GM23338 (cell line): ENCODE measurements around the gene WDR74. TPM values are rescaled to one million over a fixed set of nuclear protein-coding genes. Genes with fewer than 3 reads are reported as not detected.
A peak's percentile ranks its signal among the peaks of the same experiment; 100 is the strongest.

Experiments used
- ATAC-seq: fragments of 200-7000 bp; cut with Tn5 transposase; 3 replicates; pipeline ENCODE4 v1.9.1; 2020
- DNase-seq: peaks from one replicate; pipeline ENCODE4 v3.0.0-alpha.2; 2015; ENCODE audit warnings: low spot score
- H2AFZ ChIP-seq: fragments of 200-600 bp; sonication (generic); 2 replicates; pipeline ENCODE4 v1.8.0; 2016; ENCODE audit warnings: antibody characterized with exemption, mild to moderate bottlenecking, moderate library complexity
- H3F3A ChIP-seq: fragments of 200-600 bp; sonication (generic); replicated peaks from 2 replicates; pipeline ENCODE4 v1.8.0; 2017; ENCODE audit warnings: antibody characterized with exemption, mixed run types, low read depth
- H3K27ac ChIP-seq: fragments of 200-600 bp; sonication (generic); 2 replicates; pipeline ENCODE4 v1.6.1; 2016; ENCODE audit warnings: low read depth
- H3K27me3 ChIP-seq: fragments of 200-600 bp; sonication (generic); 2 replicates; pipeline ENCODE4 v1.8.0; 2016; ENCODE audit warnings: mild to moderate bottlenecking, mixed run types, moderate library complexity; ENCODE audit not compliant: insufficient read depth
- H3K36me3 ChIP-seq: fragments of 200-600 bp; sonication (generic); 2 replicates; pipeline ENCODE4 v1.8.0; 2016; ENCODE audit warnings: mild to moderate bottlenecking; ENCODE audit not compliant: insufficient read depth
- H3K4me1 ChIP-seq: fragments of 200-600 bp; sonication (generic); 2 replicates; pipeline ENCODE4 v1.8.0; 2016; ENCODE audit warnings: mild to moderate bottlenecking, moderate library complexity; ENCODE audit not compliant: insufficient read depth
- H3K4me2 ChIP-seq: fragments of 200-600 bp; sonication (generic); 2 replicates; pipeline ENCODE4 v1.7.1; 2017; ENCODE audit warnings: mixed run types
- H3K4me3 ChIP-seq: fragments of 200-600 bp; sonication (generic); 2 replicates; pipeline ENCODE4 v1.6.1; 2016; ENCODE audit warnings: mixed run types
- H3K79me2 ChIP-seq: fragments of 200-600 bp; sonication (generic); replicated peaks from 2 replicates; pipeline ENCODE4 v1.8.0; 2017; ENCODE audit warnings: mild to moderate bottlenecking; ENCODE audit not compliant: insufficient read depth
- H3K9me2 ChIP-seq: fragments of 200-600 bp; sonication (generic); 2 replicates; pipeline ENCODE4 v1.8.0; 2017; ENCODE audit not compliant: insufficient read depth
- H4K20me1 ChIP-seq: fragments of 200-600 bp; sonication (generic); replicated peaks from 2 replicates; pipeline ENCODE4 v1.8.0; 2017; ENCODE audit warnings: mild to moderate bottlenecking; ENCODE audit not compliant: insufficient read depth
- H3K27ac Mint-ChIP-seq: 2 replicates; pipeline ENCODE4 v1.8.0; 2020; ENCODE audit warnings: inconsistent platforms, mild to moderate bottlenecking, moderate library complexity, mixed read lengths
- H3K27me3 Mint-ChIP-seq: 3 replicates; pipeline ENCODE4 v1.8.0; 2022; ENCODE audit warnings: low read depth, mild to moderate bottlenecking, moderate library complexity, mixed read lengths, inconsistent platforms; ENCODE audit not compliant: insufficient read depth, poor library complexity
- H3K36me3 Mint-ChIP-seq: 3 replicates; pipeline ENCODE4 v1.8.0; 2021; ENCODE audit warnings: low read depth, mild to moderate bottlenecking, inconsistent platforms, moderate library complexity, mixed read lengths
- H3K4me1 Mint-ChIP-seq: 3 replicates; pipeline ENCODE4 v1.8.0; 2020; ENCODE audit warnings: mild to moderate bottlenecking, inconsistent platforms, mixed read lengths
- H3K4me3 Mint-ChIP-seq: 3 replicates; pipeline ENCODE4 v1.8.0; 2021; ENCODE audit warnings: moderate library complexity, mild to moderate bottlenecking, inconsistent platforms, mixed read lengths
- H3K9me3 Mint-ChIP-seq: 3 replicates; pipeline ENCODE4 v1.8.0; 2020; ENCODE audit warnings: moderate library complexity, mild to moderate bottlenecking, inconsistent platforms, mixed read lengths
- CREB1 ChIP-seq: fragments of 250-450 bp; sonication (Bioruptor Pico); IDR thresholded peaks from 2 replicates; pipeline ENCODE4 v1.5.0; 2020; ENCODE audit warnings: low read depth, mild to moderate bottlenecking, moderate library complexity
- CTCF ChIP-seq, 2 experiments: fragments of 200-600 bp in 1 of 2; sonication (generic) in 1 of 2; conservative IDR thresholded peaks; 2 replicates each; pipeline versions ENCODE4 v1.5.1 to v1.6.1; 2016 to 2017; ENCODE audit warnings: antibody characterized with exemption in 2 of 2, low read depth in 2 of 2, mild to moderate bottlenecking in 2 of 2, moderate library complexity in 1 of 2
- ETS1 ChIP-seq: IDR thresholded peaks from 2 replicates; pipeline ENCODE4 v1.6.1; 2016; ENCODE audit warnings: antibody characterized with exemption
- EZH2 ChIP-seq: fragments of 200-600 bp; sonication (generic); IDR thresholded peaks from one replicate; pipeline ENCODE4 v1.8.0; 2017; ENCODE audit warnings: antibody characterized with exemption, mild to moderate bottlenecking, low read depth; ENCODE audit not compliant: unreplicated experiment
- EZH2phosphoT487 ChIP-seq: fragments of 200-600 bp; sonication (generic); IDR thresholded peaks from one replicate; pipeline ENCODE4 v1.8.1; 2018; ENCODE audit warnings: antibody characterized with exemption; ENCODE audit not compliant: unreplicated experiment
- JUNB ChIP-seq: IDR thresholded peaks from one replicate; pipeline ENCODE4 v1.6.1; 2016; ENCODE audit warnings: antibody characterized with exemption; ENCODE audit not compliant: unreplicated experiment
- NANOG ChIP-seq: IDR thresholded peaks from 2 replicates; pipeline ENCODE4 v1.6.1; 2016; ENCODE audit warnings: antibody characterized with exemption, borderline replicate concordance
- POLR2AphosphoS5 ChIP-seq: IDR thresholded peaks from 2 replicates; pipeline ENCODE4 v1.6.1; 2016; ENCODE audit warnings: antibody characterized with exemption, low read depth
- REST ChIP-seq: IDR thresholded peaks from one replicate; pipeline ENCODE4 v1.6.1; 2018; ENCODE audit warnings: antibody characterized with exemption; ENCODE audit not compliant: unreplicated experiment
- STAT1 ChIP-seq: IDR thresholded peaks from one replicate; pipeline ENCODE4 v1.6.1; 2016; ENCODE audit warnings: antibody characterized with exemption; ENCODE audit not compliant: unreplicated experiment
- ZNF114 ChIP-seq: fragments of 250-450 bp; sonication (Bioruptor Pico); IDR thresholded peaks from 2 replicates; pipeline ENCODE4 v1.5.0; 2020; ENCODE audit warnings: mild to moderate bottlenecking, moderate library complexity
- ZNF331 ChIP-seq: fragments of 250-450 bp; sonication (Bioruptor Pico); IDR thresholded peaks from 2 replicates; pipeline ENCODE4 v1.5.0; 2020; ENCODE audit warnings: low read depth, mild to moderate bottlenecking, moderate library complexity
- ZNF462 ChIP-seq: fragments of 250-450 bp; sonication (Bioruptor Pico); IDR thresholded peaks from 2 replicates; pipeline ENCODE4 v1.5.0; 2020; ENCODE audit warnings: mild to moderate bottlenecking, moderate library complexity
- polyA plus RNA-seq: library from polyadenylated mRNA; unstranded; fragments of >200 nt; fragmentation: Nextera tagmentation; extraction: Ambion mirVana; gene quantifications from 2 replicates; pipeline ENCODE4 v1.2.1, GENCODE V29; 2016
- total RNA-seq: library from RNA; depleted of rRNA; stranded (reverse); fragments of >200 nt; shearing (Covaris generic); gene quantifications from 2 replicates; pipeline ENCODE4 v1.2.3, GENCODE V29; 2014

WDR74 gene
- total and polyA plus RNA-seq, 2 experiments from 2014 or later = 94.4 to 136 TPM

GRCh38 chr11:62831520-62832335, 7.7 kb downstream of the WDR74 start, which contains the start of gene STX5:
Gene STX5, minus strand, starts transcription at chr11:62832051. Its CDS starts 808 bp downstream, at chr11:62831243.
- no peak within 1 kb of the TSS for H2AFZ ChIP-seq
- H3K27me3 ChIP-seq = no peaks in the 10 kb centered on the region
- Mint-ChIP-seq H3K36me3 (peaks cover 62% of the 10 kb centered on the region), H3K27ac (peak within 1 kb of the TSS; percentile 100), H3K4me1 (peaks cover 19% of the 10 kb centered on the region), H3K4me3 (peak within 1 kb of the TSS; percentile 94), H3K27me3 (peaks cover 16% of the 10 kb centered on the region), H3K9me3 (no peaks in the 10 kb centered on the region; the same call in 2 of the 3 replicates)
- H3K27ac ChIP-seq = peak within 1 kb of the TSS; percentile 96
- H3K4me3 ChIP-seq = peak within 1 kb of the TSS; percentile 93
- ATAC-seq = peak; percentile 88
- H3K4me1 ChIP-seq = peaks cover 14% of the 10 kb centered on the region
- no peak for TF ChIP-seq ZNF331 (CRISPR knock-in tag)
- TF ChIP-seq STAT1 = no peak
- peak; percentile 90 for TF ChIP-seq POLR2AphosphoS5
- TF ChIP-seq EZH2 = no peak
- TF ChIP-seq NANOG = no peak
- TF ChIP-seq JUNB = no peak
- TF ChIP-seq EZH2phosphoT487 = no peak
- no peak for TF ChIP-seq REST
- TF ChIP-seq ZNF114 = no peak
- peak; percentile 2; the same call in 1 of the 2 replicates for TF ChIP-seq ETS1
- TF ChIP-seq CREB1 (CRISPR knock-in tag) = peak; percentile 92
- TF ChIP-seq ZNF462 (CRISPR knock-in tag) = no peak
- TF ChIP-seq CTCF (conservative IDR thresholded peaks at IDR 0.05; ENCODE audit: low read depth in 2 of 2) = no peak
- H3K4me2 ChIP-seq = peak within 1 kb of the TSS; percentile 97
- DNase-seq = peak; percentile 100
- H4K20me1 ChIP-seq = peaks cover 14% of the 10 kb centered on the region
- peaks cover 42% of the 10 kb centered on the region for H3K79me2 ChIP-seq
- H3K36me3 ChIP-seq = peaks cover 21% of the 10 kb centered on the region
- no peaks in the 10 kb centered on the region for H3K9me2 ChIP-seq
- peaks cover 44% of the 10 kb centered on the region; the same call in 1 of the 2 replicates for H3F3A ChIP-seq
